ENCODE measurements around the gene UGT3A2. TPM values are rescaled to one million over a fixed set of nuclear protein-coding genes. Genes with fewer than 3 reads are reported as not detected.
A peak's percentile ranks its signal among the peaks of the same experiment; 100 is the strongest.

Gene UGT3A2, protein sequence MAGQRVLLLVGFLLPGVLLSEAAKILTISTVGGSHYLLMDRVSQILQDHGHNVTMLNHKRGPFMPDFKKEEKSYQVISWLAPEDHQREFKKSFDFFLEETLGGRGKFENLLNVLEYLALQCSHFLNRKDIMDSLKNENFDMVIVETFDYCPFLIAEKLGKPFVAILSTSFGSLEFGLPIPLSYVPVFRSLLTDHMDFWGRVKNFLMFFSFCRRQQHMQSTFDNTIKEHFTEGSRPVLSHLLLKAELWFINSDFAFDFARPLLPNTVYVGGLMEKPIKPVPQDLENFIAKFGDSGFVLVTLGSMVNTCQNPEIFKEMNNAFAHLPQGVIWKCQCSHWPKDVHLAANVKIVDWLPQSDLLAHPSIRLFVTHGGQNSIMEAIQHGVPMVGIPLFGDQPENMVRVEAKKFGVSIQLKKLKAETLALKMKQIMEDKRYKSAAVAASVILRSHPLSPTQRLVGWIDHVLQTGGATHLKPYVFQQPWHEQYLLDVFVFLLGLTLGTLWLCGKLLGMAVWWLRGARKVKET
- total RNA-seq = not detected in 2 replicates
- total RNA-seq (2013) = 0.02 TPM
- polyA plus RNA-seq = not detected in 2 replicates
- polyA minus RNA-seq = not detected in 2 replicates

DNA sequence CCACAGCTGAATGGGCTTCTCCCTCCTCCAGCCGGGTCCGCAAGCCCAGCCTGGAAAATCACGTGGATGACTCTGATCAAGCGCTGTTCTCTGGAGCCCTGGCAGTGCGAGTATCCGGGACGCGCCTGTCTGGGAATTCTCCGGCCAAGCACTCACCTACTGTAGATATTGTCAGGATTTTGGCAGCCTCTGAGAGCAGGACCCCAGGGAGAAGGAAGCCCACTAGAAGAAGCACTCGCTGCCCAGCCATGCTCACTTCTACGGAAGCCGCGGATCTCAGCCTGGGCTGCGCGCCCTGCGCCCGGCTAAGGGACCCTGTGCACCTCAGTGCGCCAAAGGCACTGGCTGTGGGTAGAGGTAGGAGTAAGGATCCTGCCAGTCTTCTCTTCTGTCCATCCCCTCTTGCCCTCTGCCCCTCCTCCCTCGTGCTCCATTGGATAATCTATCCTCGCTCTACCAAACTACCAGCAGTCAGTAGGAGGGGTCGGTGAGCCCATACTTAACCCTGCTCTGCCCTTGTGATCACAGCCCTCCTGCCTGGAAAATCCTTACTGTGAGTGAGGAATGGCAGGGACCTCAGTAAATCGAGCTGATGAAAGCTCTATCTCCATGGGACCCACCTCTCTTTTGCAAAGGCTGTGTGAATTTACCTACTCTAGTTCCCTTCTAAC is at the start of gene UGT3A2:
TSS of gene UGT3A2 (minus strand) at position 343 of the 671 bp plus-strand sequence. CDS start at position 250, 93 bp downstream.
- intact Hi-C loops (cut with micrococcal nuclease) = no loop called here
- H3K4me1 ChIP-seq (ENCODE audit: control insufficient read depth in 2 of 2, insufficient read depth in 2 of 2, low read length in 2 of 2) = peaks cover 10 to 12% of the 10 kb centered on the region in 2 donors
- H3K4me1 Mint-ChIP-seq = peaks cover 4% of the 10 kb centered on the region
- H3K36me3 ChIP-seq (replicated peaks in 1 of 2; ENCODE audit: control extremely low read depth in 1 of 2, control insufficient read depth in 1 of 2, extremely low read depth in 1 of 2, insufficient read depth in 2 of 2, low read length in 1 of 2) = no peaks in the 10 kb centered on the region
- no peak within 1 kb of the TSS for H3K4me3 Mint-ChIP-seq
- H3K79me2 ChIP-seq (ENCODE audit: control insufficient read depth, insufficient read depth, low read length) = no peaks in the 10 kb centered on the region
- H3K9me3 ChIP-seq (ENCODE audit: control extremely low read depth in 1 of 3, control insufficient read depth in 2 of 3, insufficient read depth in 1 of 3, low read length in 2 of 3) = no peaks in the 10 kb centered on the region
- peak within 1 kb of the TSS; percentile 51 for H2AFZ ChIP-seq (ENCODE audit: insufficient read depth, low read depth, low read length, poor library complexity, severe bottlenecking)
- 2% methylated on average over 16 of the region's 22 CpGs for WGBS (ENCODE audit: insufficient coverage)
- H3K9ac ChIP-seq (ENCODE audit: low read length) = no peak within 1 kb of the TSS
- POLR2A ChIA-PET = no interaction called here
- no peak within 1 kb of the TSS for H3K27ac Mint-ChIP-seq
- CTCF ChIA-PET = no interaction called here
- H4K20me1 ChIP-seq (ENCODE audit: control insufficient read depth, insufficient read depth, low read length, poor library complexity, severe bottlenecking) = no peaks in the 10 kb centered on the region
- H3K27me3 ChIP-seq (replicated peaks in 1 of 4; ENCODE audit: control extremely low read depth in 1 of 4, control insufficient read depth in 3 of 4, insufficient read depth in 4 of 4, low read length in 3 of 4) = peaks cover 0 to 7% (median 0%) of the 10 kb centered on the region in 4 experiments
- H3K27me3 Mint-ChIP-seq = peaks cover 24% of the 10 kb centered on the region
- H3K27ac ChIP-seq (ENCODE audit: low read length in 2 of 2) = no peak within 1 kb of the TSS
- peak within 1 kb of the TSS; percentile 28 for H3K4me2 ChIP-seq (replicated peaks; ENCODE audit: low read depth, low read length, poor library complexity, severe bottlenecking)
- no peak for DNase-seq
- no peak for ATAC-seq (ENCODE audit: low read depth)
- H3K9me3 Mint-ChIP-seq (ENCODE audit: insufficient read depth) = no peaks in the 10 kb centered on the region
- H3K4me3 ChIP-seq (ENCODE audit: control extremely low read depth in 1 of 5, extremely low read depth in 1 of 5, insufficient read depth in 1 of 5, low read depth in 2 of 5, low read length in 4 of 5) = no peak within 1 kb of the TSS
- TF ChIP-seq, protein P1, sequence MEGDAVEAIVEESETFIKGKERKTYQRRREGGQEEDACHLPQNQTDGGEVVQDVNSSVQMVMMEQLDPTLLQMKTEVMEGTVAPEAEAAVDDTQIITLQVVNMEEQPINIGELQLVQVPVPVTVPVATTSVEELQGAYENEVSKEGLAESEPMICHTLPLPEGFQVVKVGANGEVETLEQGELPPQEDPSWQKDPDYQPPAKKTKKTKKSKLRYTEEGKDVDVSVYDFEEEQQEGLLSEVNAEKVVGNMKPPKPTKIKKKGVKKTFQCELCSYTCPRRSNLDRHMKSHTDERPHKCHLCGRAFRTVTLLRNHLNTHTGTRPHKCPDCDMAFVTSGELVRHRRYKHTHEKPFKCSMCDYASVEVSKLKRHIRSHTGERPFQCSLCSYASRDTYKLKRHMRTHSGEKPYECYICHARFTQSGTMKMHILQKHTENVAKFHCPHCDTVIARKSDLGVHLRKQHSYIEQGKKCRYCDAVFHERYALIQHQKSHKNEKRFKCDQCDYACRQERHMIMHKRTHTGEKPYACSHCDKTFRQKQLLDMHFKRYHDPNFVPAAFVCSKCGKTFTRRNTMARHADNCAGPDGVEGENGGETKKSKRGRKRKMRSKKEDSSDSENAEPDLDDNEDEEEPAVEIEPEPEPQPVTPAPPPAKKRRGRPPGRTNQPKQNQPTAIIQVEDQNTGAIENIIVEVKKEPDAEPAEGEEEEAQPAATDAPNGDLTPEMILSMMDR (IDR thresholded peaks at IDR 0.05) = no peak

DNA sequence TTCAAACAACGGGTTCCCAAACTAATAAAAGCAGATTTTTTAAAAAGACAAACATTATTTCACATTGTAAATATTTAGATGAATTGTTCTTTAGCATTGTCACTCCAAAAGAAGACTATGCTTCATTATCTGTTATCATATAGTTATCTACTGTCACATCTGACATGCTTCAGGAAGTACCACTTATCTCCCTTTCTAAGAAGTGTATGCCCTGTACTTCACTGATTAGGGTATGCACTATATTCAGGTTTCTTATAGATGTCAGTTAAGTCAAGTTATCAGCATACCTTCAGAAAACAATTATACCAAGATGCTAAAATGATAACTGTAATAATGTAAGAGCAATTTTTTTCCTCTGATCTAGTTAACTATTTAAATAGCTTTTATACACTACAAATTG is 44.6 kb upstream of the UGT3A2 start:
- Mint-ChIP-seq H3K27ac (no peak overlapping the region), H3K27me3 (no peaks in the 10 kb centered on the region), H3K4me3 (no peak overlapping the region), H3K9me3 (ENCODE audit: insufficient read depth) (no peaks in the 10 kb centered on the region), H3K4me1 (no peaks in the 10 kb centered on the region)
- no peaks in the 10 kb centered on the region for H3K4me1 ChIP-seq (ENCODE audit: control insufficient read depth in 2 of 2, insufficient read depth in 2 of 2, low read length in 2 of 2)
- intact Hi-C loops (cut with micrococcal nuclease) = no loop called here
- H3K36me3 ChIP-seq (replicated peaks in 1 of 2; ENCODE audit: control extremely low read depth in 1 of 2, control insufficient read depth in 1 of 2, extremely low read depth in 1 of 2, insufficient read depth in 2 of 2, low read length in 1 of 2) = peaks cover 14 to 47% of the 10 kb centered on the region in 2 experiments
- no peak for TF ChIP-seq EZH2 (IDR thresholded peaks at IDR 0.05; ENCODE audit: borderline replicate concordance, insufficient read depth, low read depth, low read length, poor library complexity, severe bottlenecking)
- TF ChIP-seq, protein P1 (IDR thresholded peaks at IDR 0.05) = no peak
- H3K79me2 ChIP-seq (ENCODE audit: control insufficient read depth, insufficient read depth, low read length) = no peaks in the 10 kb centered on the region
- H4K20me1 ChIP-seq (ENCODE audit: control insufficient read depth, insufficient read depth, low read length, poor library complexity, severe bottlenecking) = no peaks in the 10 kb centered on the region
- no CpG with 5 or more reads among the region's 1 CpG for WGBS (ENCODE audit: insufficient coverage)
- H3K4me3 ChIP-seq (ENCODE audit: control extremely low read depth in 1 of 5, extremely low read depth in 1 of 5, insufficient read depth in 1 of 5, low read depth in 2 of 5, low read length in 4 of 5) = no peak overlapping the region
- no peak overlapping the region for H2AFZ ChIP-seq (ENCODE audit: insufficient read depth, low read depth, low read length, poor library complexity, severe bottlenecking)
- POLR2A ChIA-PET = no interaction called here
- H3K9me3 ChIP-seq (ENCODE audit: control extremely low read depth in 1 of 3, control insufficient read depth in 2 of 3, insufficient read depth in 1 of 3, low read length in 2 of 3) = no peaks in the 10 kb centered on the region
- H3K9ac ChIP-seq (ENCODE audit: low read length) = no peak overlapping the region
- no peak overlapping the region for H3K4me2 ChIP-seq (replicated peaks; ENCODE audit: low read depth, low read length, poor library complexity, severe bottlenecking)
- DNase-seq = no peak
- ATAC-seq (ENCODE audit: low read depth) = no peak
- no peak overlapping the region for H3K27ac ChIP-seq (ENCODE audit: low read length in 2 of 2)
- CTCF ChIA-PET = no interaction called here
- no peaks in the 10 kb centered on the region for H3K27me3 ChIP-seq (replicated peaks in 1 of 4; ENCODE audit: control extremely low read depth in 1 of 4, control insufficient read depth in 3 of 4, insufficient read depth in 4 of 4, low read length in 3 of 4)

Measured in B cell (primary cell).